MCF 10A (cell line): ENCODE data around the gene DLG4. TPM values are rescaled to one million over a fixed set of nuclear protein-coding genes. Genes with fewer than 3 reads are reported as not detected.

ENCODE experiments used
- BruUV-seq: library from RNA; stranded (reverse); fragments of 400-500 nt; replicated peaks from 2 replicates; lab custom pipeline; 2021; lab: Mats Ljungman, UMichigan
- CTCF ChIA-PET: fragments of 300-600 bp; sonication (Branson Sonifier 250); formaldehyde crosslinking; extraction: SDS; loops from one replicate; lab custom pipeline; 2021; ENCODE audit warnings: antibody characterized with exemption, inconsistent platforms; lab: Yijun Ruan, JAX
- POLR2A ChIA-PET: fragments of 300-600, 350-650 bp; sonication (Branson Sonifier 250); formaldehyde crosslinking; extraction: SDS; loops from one replicate; lab custom pipeline; 2020; ENCODE audit warnings: antibody characterized with exemption, inconsistent platforms; lab: Yijun Ruan, JAX
- DNase-seq: peaks from one replicate; pipeline ENCODE4 v3.0.0-alpha.2; 2018; ENCODE audit not compliant: unreplicated experiment
- H3K27ac Mint-ChIP-seq: one replicate; pipeline ENCODE4 v1.8.0; 2022; ENCODE audit warnings: mild to moderate bottlenecking, low read depth, mixed read lengths; ENCODE audit not compliant: unreplicated experiment
- H3K27me3 Mint-ChIP-seq: one replicate; pipeline ENCODE4 v1.8.0; 2022; ENCODE audit warnings: mixed read lengths; ENCODE audit not compliant: insufficient read depth, unreplicated experiment
- H3K36me3 Mint-ChIP-seq: one replicate; pipeline ENCODE4 v1.8.0; 2022; ENCODE audit warnings: mild to moderate bottlenecking, moderate library complexity, mixed read lengths; ENCODE audit not compliant: insufficient read depth, unreplicated experiment
- H3K4me1 Mint-ChIP-seq: one replicate; pipeline ENCODE4 v1.8.0; 2022; ENCODE audit warnings: mixed read lengths; ENCODE audit not compliant: insufficient read depth, unreplicated experiment
- H3K4me3 Mint-ChIP-seq: one replicate; pipeline ENCODE4 v1.8.0; 2022; ENCODE audit warnings: mild to moderate bottlenecking, moderate library complexity, mixed read lengths; ENCODE audit not compliant: unreplicated experiment
- H3K9me3 Mint-ChIP-seq: one replicate; pipeline ENCODE4 v1.8.0; 2022; ENCODE audit warnings: mixed read lengths; ENCODE audit not compliant: unreplicated experiment
- intact Hi-C: fragments of 100-400 bp; cut with micrococcal nuclease; formaldehyde crosslinking; loops from 2 replicates; pipeline ENCODE4 v1.14.1; 2022
- total RNA-seq: library from RNA; stranded (reverse); gene quantifications from 2 replicates; pipeline ENCODE4 v1.2.3, GENCODE V29; 2022
- TF ChIP-seq, protein P1 (sequence below): fragments of 200-600 bp; IDR thresholded peaks from one replicate; pipeline ENCODE4 v1.8.0; 2022; ENCODE audit warnings: antibody characterized with exemption, mild to moderate bottlenecking; ENCODE audit not compliant: unreplicated experiment

DLG4 gene
- total RNA-seq, 1 experiment from 2014 or later = 7.6 TPM

GRCh38 chr17:7214300-7215135 lies 5.1 kb downstream of the DLG4 start:
- peaks cover 19% of the 10 kb centered on the region for H3K36me3 Mint-ChIP-seq

GRCh38 chr17:7213895-7214299 lies 5.7 kb downstream of the DLG4 start:
- peak; percentile 62 for DNase-seq
- no peak overlapping the region for H3K27ac Mint-ChIP-seq
- H3K27me3 Mint-ChIP-seq = no peaks in the 10 kb centered on the region
- no TSS peak for BruUV-seq
- intact Hi-C loops = loop anchor here (5.0 kb wide), 1 partner anchor 77 kb away; no protein-coding TSS in a partner anchor
- peaks cover 18% of the 10 kb centered on the region for H3K36me3 Mint-ChIP-seq
- no peaks in the 10 kb centered on the region for H3K9me3 Mint-ChIP-seq
- CTCF ChIA-PET = interaction anchor here (0.6 to 0.9 kb wide), 4 partner anchors 13 to 545 kb away, joined by 3 read pairs; no protein-coding TSS in a partner anchor
- TF ChIP-seq, protein P1, sequence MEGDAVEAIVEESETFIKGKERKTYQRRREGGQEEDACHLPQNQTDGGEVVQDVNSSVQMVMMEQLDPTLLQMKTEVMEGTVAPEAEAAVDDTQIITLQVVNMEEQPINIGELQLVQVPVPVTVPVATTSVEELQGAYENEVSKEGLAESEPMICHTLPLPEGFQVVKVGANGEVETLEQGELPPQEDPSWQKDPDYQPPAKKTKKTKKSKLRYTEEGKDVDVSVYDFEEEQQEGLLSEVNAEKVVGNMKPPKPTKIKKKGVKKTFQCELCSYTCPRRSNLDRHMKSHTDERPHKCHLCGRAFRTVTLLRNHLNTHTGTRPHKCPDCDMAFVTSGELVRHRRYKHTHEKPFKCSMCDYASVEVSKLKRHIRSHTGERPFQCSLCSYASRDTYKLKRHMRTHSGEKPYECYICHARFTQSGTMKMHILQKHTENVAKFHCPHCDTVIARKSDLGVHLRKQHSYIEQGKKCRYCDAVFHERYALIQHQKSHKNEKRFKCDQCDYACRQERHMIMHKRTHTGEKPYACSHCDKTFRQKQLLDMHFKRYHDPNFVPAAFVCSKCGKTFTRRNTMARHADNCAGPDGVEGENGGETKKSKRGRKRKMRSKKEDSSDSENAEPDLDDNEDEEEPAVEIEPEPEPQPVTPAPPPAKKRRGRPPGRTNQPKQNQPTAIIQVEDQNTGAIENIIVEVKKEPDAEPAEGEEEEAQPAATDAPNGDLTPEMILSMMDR = peak; percentile 23
- peaks cover 23% of the 10 kb centered on the region for H3K4me1 Mint-ChIP-seq
- POLR2A ChIA-PET = interaction anchor here (0.7 to 1.5 kb wide), 4 partner anchors 20 to 266 kb away, joined by 3 to 5 read pairs (median 4); partner anchors contain the start of genes DVL2 and ZBTB4
- peak overlapping the region; percentile 75 for H3K4me3 Mint-ChIP-seq

More at GRCh38 chr17:7214300-7215135, 5.1 kb downstream of the DLG4 start:
- no peaks in the 10 kb centered on the region for H3K27me3 Mint-ChIP-seq
- CTCF ChIA-PET = interaction anchor here (0.5 to 0.9 kb wide), 5 partner anchors 12 to 546 kb away, joined by 3 read pairs; no protein-coding TSS in a partner anchor
- H3K4me1 Mint-ChIP-seq = peaks cover 26% of the 10 kb centered on the region
- peak; percentile 95 for DNase-seq
- TF ChIP-seq, protein P1 = peak; percentile 27
- POLR2A ChIA-PET = interaction anchor here (0.7 to 1.5 kb wide), 4 partner anchors 20 to 265 kb away, joined by 3 to 5 read pairs (median 4); partner anchors contain the start of genes DVL2 and ZBTB4
- intact Hi-C loops = loop anchor here (5.0 kb wide), 1 partner anchor 77 kb away; no protein-coding TSS in a partner anchor
- H3K4me3 Mint-ChIP-seq = peak overlapping the region; percentile 75
- H3K27ac Mint-ChIP-seq = peak overlapping the region; percentile 85
- H3K9me3 Mint-ChIP-seq = no peaks in the 10 kb centered on the region
- no TSS peak for BruUV-seq

- no peaks in the 10 kb centered on the region for H3K9me3 Mint-ChIP-seq
- H3K4me3 Mint-ChIP-seq = no peak overlapping the region
- H3K36me3 Mint-ChIP-seq = peaks cover 18% of the 10 kb centered on the region
- ChIA-PET CTCF (no interaction called here), POLR2A (no interaction called here)
- no TSS peak for BruUV-seq
- intact Hi-C loops = loop anchor here (5.0 kb wide), 1 partner anchor 74 kb away; no protein-coding TSS in a partner anchor
- H3K27me3 Mint-ChIP-seq = peaks cover 9% of the 10 kb centered on the region
- no peak overlapping the region for H3K27ac Mint-ChIP-seq
- DNase-seq = no peak
- H3K4me1 Mint-ChIP-seq = peaks cover 23% of the 10 kb centered on the region
- TF ChIP-seq, protein P1 = no peak
Observed at GRCh38 chr17:7211491-7212273, 8.0 kb downstream of the DLG4 start.
